Ovary (tissue), 3 donors: ENCODE data around the gene ANKRD44.

Experiments
- CTCF ChIP-seq, 3 donors: fragments of 450-650 bp in 2 of 3; fragments of 200-600 bp in 1 of 3; IDR thresholded peaks; one replicate each; pipeline versions ENCODE4 v1.5.1 to v1.8.0; 2016 to 2022; ENCODE audit warnings: antibody characterized with exemption in 3 of 3, mild to moderate bottlenecking in 1 of 3
- POLR2A ChIP-seq: fragments of 450-650 bp; IDR thresholded peaks from one replicate; pipeline ENCODE4 v1.6.1; 2017; ENCODE audit warnings: antibody characterized with exemption, mild to moderate bottlenecking, moderate library complexity
- donor health status: DM: no; HTN: no; CAD: no.

GRCh38 chr2:197176522-197176921, 134.1 kb downstream of the ANKRD44 start:
- no peak for TF ChIP-seq CTCF (IDR thresholded peaks at IDR 0.05)
- TF ChIP-seq POLR2A, result no peak
